H9 (cell line): ENCODE results near the gene CYP2S1. TPM values are rescaled to one million over a fixed set of nuclear protein-coding genes. Genes with fewer than 3 reads are reported as not detected.

Source experiments
- DNase-seq: peaks from one replicate; pipeline ENCODE4 v3.0.0-alpha.2; 2017
- H2AFZ ChIP-seq: one replicate; pipeline ENCODE4 v1.6.1; 2013; ENCODE audit warnings: mild to moderate bottlenecking, low read length, control low read depth, moderate library complexity
- H2AK5ac ChIP-seq: 2 replicates; pipeline ENCODE4 v1.6.1; 2013; ENCODE audit warnings: low read length, control low read depth, mixed read lengths; ENCODE audit not compliant: insufficient read length
- H2BK120ac ChIP-seq: one replicate; pipeline ENCODE4 v1.6.1; 2013; ENCODE audit warnings: low read depth, mild to moderate bottlenecking, low read length, control low read depth, inconsistent platforms; ENCODE audit not compliant: poor library complexity, severe bottlenecking
- H2BK12ac ChIP-seq: 2 replicates; pipeline ENCODE4 v1.6.1; 2013; ENCODE audit warnings: low read length, control low read depth, mixed read lengths, low read depth; ENCODE audit not compliant: insufficient read length
- H2BK15ac ChIP-seq: 2 replicates; pipeline ENCODE4 v1.6.1; 2013; ENCODE audit warnings: low read depth, low read length, control low read depth
- H2BK20ac ChIP-seq: one replicate; pipeline ENCODE4 v1.6.1; 2013; ENCODE audit warnings: low read depth, mild to moderate bottlenecking, low read length, control low read depth, inconsistent platforms; ENCODE audit not compliant: poor library complexity, severe bottlenecking
- H2BK5ac ChIP-seq: 2 replicates; pipeline ENCODE4 v1.6.1; 2013; ENCODE audit warnings: low read length, control low read depth, mixed read lengths; ENCODE audit not compliant: insufficient read length
- H3K14ac ChIP-seq: 2 replicates; pipeline ENCODE4 v1.6.1; 2013; ENCODE audit warnings: low read length, control low read depth; ENCODE audit not compliant: insufficient read depth
- H3K18ac ChIP-seq: 2 replicates; pipeline ENCODE4 v1.6.1; 2013; ENCODE audit warnings: low read depth, mild to moderate bottlenecking, mixed read lengths, low read length, control low read depth; ENCODE audit not compliant: insufficient read length
- H3K23ac ChIP-seq: 2 replicates; pipeline ENCODE4 v1.6.1; 2013; ENCODE audit warnings: low read length, control low read depth, mixed read lengths, low read depth; ENCODE audit not compliant: insufficient read length
- H3K23me2 ChIP-seq: 2 replicates; pipeline ENCODE4 v1.6.1; 2013; ENCODE audit warnings: low read depth, mild to moderate bottlenecking, mixed read lengths, low read length, control low read depth; ENCODE audit not compliant: insufficient read length, poor library complexity, severe bottlenecking
- H3K27ac ChIP-seq: 2 replicates; pipeline ENCODE4 v1.5.1; 2013; ENCODE audit warnings: low read length, control low read depth, mixed read lengths, low read depth; ENCODE audit not compliant: insufficient read length
- H3K27me3 ChIP-seq: 2 replicates; pipeline ENCODE4 v1.6.1; 2013; ENCODE audit warnings: low read length, control low read depth, inconsistent platforms; ENCODE audit not compliant: insufficient read depth
- H3K4ac ChIP-seq: 2 replicates; pipeline ENCODE4 v1.6.1; 2013; ENCODE audit warnings: low read depth, mild to moderate bottlenecking, control low read depth, inconsistent platforms, low read length, moderate library complexity
- H3K4me1 ChIP-seq: 2 replicates; pipeline ENCODE4 v1.6.1; 2013; ENCODE audit warnings: low read length, control low read depth, inconsistent platforms; ENCODE audit not compliant: insufficient read depth
- H3K4me2 ChIP-seq: 2 replicates; pipeline ENCODE4 v1.6.1; 2013; ENCODE audit warnings: low read length, control low read depth, mixed read lengths; ENCODE audit not compliant: insufficient read length, insufficient read depth
- H3K56ac ChIP-seq: 2 replicates; pipeline ENCODE4 v1.6.1; 2013; ENCODE audit warnings: low read depth, mild to moderate bottlenecking, mixed read lengths, low read length, control low read depth; ENCODE audit not compliant: insufficient read length
- H3K79me1 ChIP-seq: 2 replicates; pipeline ENCODE4 v1.6.1; 2013; ENCODE audit warnings: low read depth, mild to moderate bottlenecking, moderate library complexity, low read length, control low read depth, inconsistent platforms; ENCODE audit not compliant: insufficient read depth, poor library complexity, severe bottlenecking
- H3K79me2 ChIP-seq: 2 replicates; pipeline ENCODE4 v1.6.1; 2013; ENCODE audit warnings: low read length, control low read depth, inconsistent platforms; ENCODE audit not compliant: insufficient read depth
- H3K9ac ChIP-seq: 2 replicates; pipeline ENCODE4 v1.6.1; 2013; ENCODE audit warnings: low read length, control low read depth, mixed read lengths; ENCODE audit not compliant: insufficient read length; ENCODE audit errors: extremely low read depth
- H3K9me3 ChIP-seq: one replicate; pipeline ENCODE4 v1.6.1; 2013; ENCODE audit warnings: low read depth, low read length, inconsistent platforms; ENCODE audit not compliant: control insufficient read depth
- H3T11ph ChIP-seq: one replicate; pipeline ENCODE4 v1.6.1; 2013; ENCODE audit warnings: mild to moderate bottlenecking, low read length, control low read depth, inconsistent platforms
- H4K20me1 ChIP-seq: one replicate; pipeline ENCODE4 v1.6.1; 2013; ENCODE audit not compliant: control insufficient read depth, insufficient read length, insufficient read depth
- H4K5ac ChIP-seq: 2 replicates; pipeline ENCODE4 v1.6.1; 2013; ENCODE audit warnings: low read depth, mild to moderate bottlenecking, mixed read lengths, low read length, control low read depth; ENCODE audit not compliant: insufficient read length
- H4K8ac ChIP-seq: replicated peaks from 2 replicates; pipeline ENCODE4 v1.6.1; 2013; ENCODE audit warnings: low read length, control low read depth, mixed read lengths, low read depth; ENCODE audit not compliant: insufficient read length
- H4K91ac ChIP-seq: 2 replicates; pipeline ENCODE4 v1.6.1; 2013; ENCODE audit warnings: low read depth, mild to moderate bottlenecking, moderate library complexity, mixed read lengths, low read length, control low read depth; ENCODE audit not compliant: insufficient read length
- H3K27ac Mint-ChIP-seq, 3 experiments: 2 replicates in 2 of 3; 3 replicates in 1 of 3; pipeline ENCODE4 v1.8.0; 2020 to 2021; ENCODE audit warnings: mixed read lengths in 3 of 3, mild to moderate bottlenecking in 1 of 3, moderate library complexity in 1 of 3
- H3K27me3 Mint-ChIP-seq: 2 replicates; pipeline ENCODE4 v1.8.0; 2021; ENCODE audit warnings: low read depth, mild to moderate bottlenecking, moderate library complexity, mixed read lengths
- H3K36me3 Mint-ChIP-seq, 3 experiments: 2 replicates in 2 of 3; 3 replicates in 1 of 3; pipeline ENCODE4 v1.8.0; 2020 to 2021; ENCODE audit warnings: low read depth in 3 of 3, mixed read lengths in 3 of 3; ENCODE audit not compliant: insufficient read depth in 1 of 3
- H3K4me1 Mint-ChIP-seq, 2 experiments: 2 replicates each; pipeline ENCODE4 v1.8.0; 2020; ENCODE audit warnings: mixed read lengths in 2 of 2
- H3K4me3 Mint-ChIP-seq, 2 experiments: 2 replicates in 1 of 2; 3 replicates in 1 of 2; pipeline ENCODE4 v1.8.0; 2020 to 2021; ENCODE audit warnings: mild to moderate bottlenecking in 2 of 2, mixed read lengths in 2 of 2, moderate library complexity in 1 of 2
- H3K9me3 Mint-ChIP-seq, 2 experiments: 2 replicates in 1 of 2; 3 replicates in 1 of 2; pipeline ENCODE4 v1.8.0; 2020; ENCODE audit warnings: mild to moderate bottlenecking in 2 of 2, mixed read lengths in 2 of 2, moderate library complexity in 1 of 2
- WGBS: extraction: QIAGEN DNeasy Blood & Tissue Kit; methylation state at CpG from one replicate; pipeline ENCODE4 v1.1.7; 2013; ENCODE audit warnings: missing lambda C conversion rate, low lambda C conversion rate, mixed read lengths; ENCODE audit not compliant: insufficient read length; ENCODE audit errors: extremely low coverage; 5-methylcytosine and 5-hydroxymethylcytosine counted together
- total RNA-seq: library from RNA; stranded (reverse); gene quantifications from 2 replicates; pipeline ENCODE4 v1.2.1, GENCODE V29; 2021
- TF ChIP-seq, protein P1 (sequence below): fragments of 200-600 bp; sonication (generic); conservative IDR thresholded peaks from 3 replicates; pipeline ENCODE4 v1.8.0; 2021; ENCODE audit warnings: antibody characterized with exemption, mild to moderate bottlenecking

The CYP2S1 gene
- total RNA-seq, 1 experiment from 2014 or later: 159 TPM

DNA sequence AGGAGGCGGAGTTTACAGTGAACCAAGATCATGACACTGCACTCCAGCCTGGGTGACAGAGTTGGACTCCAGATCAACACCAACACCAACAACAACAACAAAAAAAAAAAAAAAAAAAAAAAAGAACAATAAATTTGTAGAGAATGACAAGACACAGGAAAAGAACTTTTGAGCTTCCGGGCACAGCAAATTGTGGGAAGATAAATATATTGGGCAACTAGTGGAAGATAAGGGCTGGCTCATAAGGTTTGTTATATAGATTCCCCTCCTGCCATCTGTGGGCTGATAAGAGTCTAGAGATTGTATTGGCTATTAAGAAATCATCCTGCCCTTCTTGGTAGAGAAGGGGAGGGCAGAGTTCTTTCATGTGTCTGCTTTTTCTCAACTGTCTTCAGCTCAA is 33.1 kb upstream of the CYP2S1 start:
- H3K4me3 Mint-ChIP-seq: no peak overlapping the region
- no peak overlapping the region for H3K9ac ChIP-seq

More for the DNA sequence above, 33.1 kb upstream of the CYP2S1 start:
- Histone ChIP-seq H2BK20ac (no peak overlapping the region), H3K23me2 (no peaks in the 10 kb centered on the region), H3K79me2 (no peaks in the 10 kb centered on the region), H3K23ac (no peak overlapping the region), H4K91ac (no peak overlapping the region), H2AFZ (no peak overlapping the region), H3K27ac (no peak overlapping the region), H3K9me3 (peaks cover 6% of the 10 kb centered on the region), H2BK5ac (no peak overlapping the region), H2BK120ac (no peak overlapping the region), H3K79me1 (no peaks in the 10 kb centered on the region), H3K56ac (no peak overlapping the region), H3K4me2 (no peak overlapping the region), H3T11ph (no peak overlapping the region), H3K14ac (no peak overlapping the region), H3K18ac (no peak overlapping the region), H2BK12ac (no peak overlapping the region), H4K8ac (no peak overlapping the region), H2AK5ac (no peak overlapping the region), H3K4ac (no peak overlapping the region), H3K27me3 (no peaks in the 10 kb centered on the region), H4K5ac (no peak overlapping the region), H2BK15ac (no peak overlapping the region), H4K20me1 (no peaks in the 10 kb centered on the region), H3K4me1 (peaks cover 4% of the 10 kb centered on the region; the same call in 1 of the 2 replicates)
- Mint-ChIP-seq H3K27me3 (no peaks in the 10 kb centered on the region; the same call in 1 of the 2 replicates), H3K4me1 (peaks cover 4 to 9% of the 10 kb centered on the region in 2 experiments), H3K36me3 (peaks cover 4 to 12% (median 10%) of the 10 kb centered on the region in 3 experiments), H3K9me3 (peaks cover 14 to 17% of the 10 kb centered on the region in 2 experiments; a peak in 4 of 5 replicates), H3K27ac (no peak overlapping the region)
- no peak for DNase-seq
- no CpG with 5 or more reads among the region's 2 CpGs for WGBS
- TF ChIP-seq, protein P1, sequence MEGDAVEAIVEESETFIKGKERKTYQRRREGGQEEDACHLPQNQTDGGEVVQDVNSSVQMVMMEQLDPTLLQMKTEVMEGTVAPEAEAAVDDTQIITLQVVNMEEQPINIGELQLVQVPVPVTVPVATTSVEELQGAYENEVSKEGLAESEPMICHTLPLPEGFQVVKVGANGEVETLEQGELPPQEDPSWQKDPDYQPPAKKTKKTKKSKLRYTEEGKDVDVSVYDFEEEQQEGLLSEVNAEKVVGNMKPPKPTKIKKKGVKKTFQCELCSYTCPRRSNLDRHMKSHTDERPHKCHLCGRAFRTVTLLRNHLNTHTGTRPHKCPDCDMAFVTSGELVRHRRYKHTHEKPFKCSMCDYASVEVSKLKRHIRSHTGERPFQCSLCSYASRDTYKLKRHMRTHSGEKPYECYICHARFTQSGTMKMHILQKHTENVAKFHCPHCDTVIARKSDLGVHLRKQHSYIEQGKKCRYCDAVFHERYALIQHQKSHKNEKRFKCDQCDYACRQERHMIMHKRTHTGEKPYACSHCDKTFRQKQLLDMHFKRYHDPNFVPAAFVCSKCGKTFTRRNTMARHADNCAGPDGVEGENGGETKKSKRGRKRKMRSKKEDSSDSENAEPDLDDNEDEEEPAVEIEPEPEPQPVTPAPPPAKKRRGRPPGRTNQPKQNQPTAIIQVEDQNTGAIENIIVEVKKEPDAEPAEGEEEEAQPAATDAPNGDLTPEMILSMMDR: no peak
